ENCODE results near the gene AARS2. TPM values are rescaled to one million over a fixed set of nuclear protein-coding genes. Genes with fewer than 3 reads are reported as not detected.
"Not testable (repeated sequence)": the region's sequence is repeated elsewhere in the genome, so short reads cannot be mapped to it uniquely, and the experiment has no call there.

AARS2 gene
- total and polyA plus RNA-seq, 4 experiments from 2014 or later, result 4.2 to 25.6 (median 16.9) TPM

DNA sequence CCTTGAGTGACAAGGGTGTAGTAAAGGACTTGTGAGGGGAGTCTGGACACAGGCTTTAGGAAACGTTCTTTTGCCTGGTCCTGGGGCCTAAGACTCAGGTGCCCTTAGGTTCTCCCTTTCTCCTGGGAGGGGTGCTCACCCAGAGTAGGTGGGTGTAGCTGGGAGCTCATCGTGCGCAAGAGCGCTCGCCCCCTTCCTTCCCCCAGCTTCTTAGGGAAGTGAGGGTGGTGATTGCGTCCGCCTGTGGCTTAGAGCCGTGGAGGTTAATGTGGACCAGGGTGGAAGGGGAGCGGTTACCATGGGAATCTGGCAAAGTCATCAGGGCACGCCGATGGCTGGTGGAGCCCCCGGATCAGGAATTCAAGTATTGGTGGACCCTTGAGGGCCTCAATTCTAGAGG is 3.3 kb upstream of the AARS2 start:
- intact Hi-C loops (cut with micrococcal nuclease), result no loop called here
- H3K9me3 Mint-ChIP-seq, result peaks cover 0 to 12% (median 1%) of the 10 kb centered on the region in 8 donors
- CTCF ChIA-PET (ENCODE audit: partially characterized antibody), result interaction anchor here (1.4 kb wide), 1 partner anchor 11 kb away, joined by 4 read pairs; no protein-coding TSS in a partner anchor
- Histone ChIP-seq H3K4me3 (ENCODE audit: low read length in 2 of 2) (no peak overlapping the region), H3K4me1 (ENCODE audit: insufficient read depth, low read length) (peaks cover 11% of the 10 kb centered on the region), H3K27ac (ENCODE audit: low read depth, low read length) (no peak overlapping the region), H3K27me3 (ENCODE audit: insufficient read depth, low read length) (peaks cover 9% of the 10 kb centered on the region), H3K9me3 (ENCODE audit: control insufficient read depth in 1 of 2, low read length in 2 of 2) (no peaks in the 10 kb centered on the region), H3K36me3 (ENCODE audit: insufficient read depth, low read length) (peaks cover 1% of the 10 kb centered on the region)
- no peak overlapping the region for H3K27ac Mint-ChIP-seq
- H3K4me1 Mint-ChIP-seq, result peaks cover 5 to 22% (median 16%) of the 10 kb centered on the region in 4 donors
- POLR2A ChIA-PET (ENCODE audit: partially characterized antibody), result no interaction called here
- no peak overlapping the region for H3K4me3 Mint-ChIP-seq
- peaks cover 11 to 30% of the 10 kb centered on the region in 2 donors for H3K27me3 Mint-ChIP-seq
- DNase-seq, result no peak
- peaks cover 3 to 10% of the 10 kb centered on the region in 2 donors for H3K36me3 Mint-ChIP-seq

- peaks cover 5 to 22% (median 17%) of the 10 kb centered on the region in 4 donors for H3K4me1 Mint-ChIP-seq
- intact Hi-C loops (cut with micrococcal nuclease), result no loop called here
- Histone ChIP-seq H3K9me3 (ENCODE audit: control insufficient read depth in 1 of 2, low read length in 2 of 2) (no peaks in the 10 kb centered on the region), H3K4me1 (ENCODE audit: insufficient read depth, low read length) (peaks cover 11% of the 10 kb centered on the region), H3K27me3 (ENCODE audit: insufficient read depth, low read length) (peaks cover 9% of the 10 kb centered on the region), H3K4me3 (ENCODE audit: low read length in 2 of 2) (no peak overlapping the region), H3K36me3 (ENCODE audit: insufficient read depth, low read length) (peaks cover 7% of the 10 kb centered on the region), H3K27ac (ENCODE audit: low read depth, low read length) (no peak overlapping the region)
- H3K27me3 Mint-ChIP-seq, result peaks cover 10 to 29% of the 10 kb centered on the region in 2 donors
- H3K27ac Mint-ChIP-seq, result no peak overlapping the region
- H3K9me3 Mint-ChIP-seq, result peaks cover 0 to 10% (median 1%) of the 10 kb centered on the region in 8 donors
- no peak for DNase-seq
- ChIA-PET CTCF (ENCODE audit: partially characterized antibody) (interaction anchor here (1.1 to 1.4 kb wide), 2 partner anchors 11 to 15 kb away, joined by 3 to 4 read pairs; no protein-coding TSS in a partner anchor), POLR2A (ENCODE audit: partially characterized antibody) (no interaction called here)
- peaks cover 6 to 13% of the 10 kb centered on the region in 2 donors for H3K36me3 Mint-ChIP-seq
- no peak overlapping the region for H3K4me3 Mint-ChIP-seq
Observed at GRCh38 chr6:44315951-44316350, 2.8 kb upstream of the AARS2 start.

DNA sequence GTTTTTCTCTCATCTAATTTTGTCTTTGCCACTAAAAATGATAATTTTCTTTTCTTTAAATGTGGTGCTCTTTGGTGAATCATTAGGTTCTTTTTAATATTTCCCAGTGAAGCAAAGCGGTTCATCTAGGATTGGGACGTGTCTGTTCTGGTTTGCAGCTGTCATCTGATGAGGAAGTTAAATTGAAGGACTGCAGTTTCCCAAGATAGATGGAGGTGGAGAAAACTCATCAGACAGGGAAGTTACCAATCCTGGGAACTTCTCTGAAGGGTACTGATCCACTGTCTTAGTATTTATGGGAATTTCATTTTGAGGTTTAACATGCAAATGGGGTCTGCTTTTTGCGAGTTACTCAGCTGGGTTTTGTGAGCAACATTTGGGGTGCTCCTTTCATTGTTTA is 2.4 kb upstream of the AARS2 start:
- peaks cover 0 to 6% (median under 1%) of the 10 kb centered on the region in 8 donors for H3K9me3 Mint-ChIP-seq
- peaks cover 9% of the 10 kb centered on the region for H3K27me3 ChIP-seq (ENCODE audit: insufficient read depth, low read length)
- intact Hi-C loops (cut with micrococcal nuclease), result no loop called here
- H3K27ac Mint-ChIP-seq, result no peak overlapping the region
- no peaks in the 10 kb centered on the region for H3K9me3 ChIP-seq (ENCODE audit: control insufficient read depth in 1 of 2, low read length in 2 of 2)
- peaks cover 11% of the 10 kb centered on the region for H3K4me1 ChIP-seq (ENCODE audit: insufficient read depth, low read length)
- no peak overlapping the region for H3K4me3 Mint-ChIP-seq
- ChIA-PET POLR2A (ENCODE audit: partially characterized antibody) (no interaction called here), CTCF (ENCODE audit: partially characterized antibody) (interaction anchor here (1.1 to 3.8 kb wide), 3 partner anchors 10 to 48 kb away, joined by 3 to 19 read pairs (median 4); no protein-coding TSS in a partner anchor)
- no peak overlapping the region for H3K27ac ChIP-seq (ENCODE audit: low read depth, low read length)
- no peak for DNase-seq
- H3K36me3 ChIP-seq (ENCODE audit: insufficient read depth, low read length), result peaks cover 11% of the 10 kb centered on the region
- peaks cover 5 to 22% (median 17%) of the 10 kb centered on the region in 4 donors for H3K4me1 Mint-ChIP-seq
- H3K4me3 ChIP-seq (ENCODE audit: low read length in 2 of 2), result no peak overlapping the region
- peaks cover 8 to 17% of the 10 kb centered on the region in 2 donors for H3K36me3 Mint-ChIP-seq
- H3K27me3 Mint-ChIP-seq, result peaks cover 10 to 27% of the 10 kb centered on the region in 2 donors

DNA sequence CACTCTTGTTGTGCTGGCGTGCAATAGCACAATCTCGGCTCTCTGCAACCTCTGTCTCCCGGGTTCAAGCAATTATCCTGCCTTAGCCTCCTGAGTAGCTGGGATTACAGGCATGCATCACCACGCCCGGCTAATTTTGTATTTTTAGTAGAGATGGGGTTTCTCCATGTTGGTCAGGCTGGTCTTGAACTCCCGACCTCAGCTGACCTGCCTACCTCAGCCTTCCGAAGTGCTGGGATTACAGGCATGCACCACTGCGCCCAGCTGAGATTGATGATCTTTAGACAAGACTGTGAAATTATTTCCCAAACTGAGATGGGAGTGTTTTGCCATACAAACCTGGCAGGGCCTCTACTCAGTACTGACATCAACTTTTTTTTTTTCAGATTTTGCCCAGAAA is 1.5 kb upstream of the AARS2 start:
- peaks cover 5 to 28% (median 20%) of the 10 kb centered on the region in 4 donors for H3K4me1 Mint-ChIP-seq
- POLR2A ChIA-PET (ENCODE audit: partially characterized antibody), result interaction anchor here (1.2 to 3.7 kb wide), 2 partner anchors 9 to 68 kb away, joined by 3 to 26 read pairs; partner anchors contain the start of gene HSP90AB1
- H3K4me3 Mint-ChIP-seq; H3K4me3 ChIP-seq (ENCODE audit: low read length in 2 of 2); H3K9me3 Mint-ChIP-seq; DNase-seq; intact Hi-C loops (cut with micrococcal nuclease); H3K27ac Mint-ChIP-seq; H3K27me3 ChIP-seq (ENCODE audit: insufficient read depth, low read length); H3K9me3 ChIP-seq (ENCODE audit: control insufficient read depth in 1 of 2, low read length in 2 of 2); H3K27ac ChIP-seq (ENCODE audit: low read depth, low read length): not testable (repeated sequence)
- H3K27me3 Mint-ChIP-seq, result peaks cover 8 to 20% of the 10 kb centered on the region in 2 donors
- H3K36me3 ChIP-seq (ENCODE audit: insufficient read depth, low read length), result peaks cover 20% of the 10 kb centered on the region
- CTCF ChIA-PET (ENCODE audit: partially characterized antibody), result interaction anchor here (1.2 to 3.8 kb wide), 4 partner anchors 9 to 47 kb away, joined by 3 to 19 read pairs (median 8); no protein-coding TSS in a partner anchor
- H3K36me3 Mint-ChIP-seq, result peaks cover 17 to 25% of the 10 kb centered on the region in 2 donors
- peaks cover 11% of the 10 kb centered on the region for H3K4me1 ChIP-seq (ENCODE audit: insufficient read depth, low read length)

DNA sequence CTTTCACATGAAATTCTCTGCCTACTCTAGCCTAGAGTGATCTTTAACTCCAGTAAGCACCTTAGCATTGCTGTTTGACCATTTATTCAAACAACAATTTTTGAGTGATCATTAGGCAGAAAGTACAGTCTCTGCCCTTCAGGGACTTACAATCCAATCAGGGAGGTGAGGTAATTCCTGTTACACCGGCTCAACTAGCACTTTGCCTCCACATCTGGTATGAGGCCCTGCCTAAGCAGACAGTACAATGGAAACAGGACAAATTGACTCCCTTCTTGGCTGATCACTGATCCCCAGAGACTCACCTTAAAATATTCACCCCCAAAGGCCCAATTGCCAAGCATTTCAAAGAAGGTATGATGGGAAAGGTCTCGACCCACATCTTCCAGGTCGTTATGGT is 1.4 kb downstream of the AARS2 start:
- POLR2A ChIA-PET (ENCODE audit: partially characterized antibody), result interaction anchor here (0.7 to 3.7 kb wide), 2 partner anchors 41 to 65 kb away, joined by 3 to 26 read pairs; partner anchors contain the start of genes HSP90AB1 and TMEM151B
- Histone ChIP-seq H3K36me3 (ENCODE audit: insufficient read depth, low read length) (peaks cover 29% of the 10 kb centered on the region), H3K27me3 (ENCODE audit: insufficient read depth, low read length) (no peaks in the 10 kb centered on the region), H3K4me1 (ENCODE audit: insufficient read depth, low read length) (peaks cover 11% of the 10 kb centered on the region), H3K4me3 (ENCODE audit: low read length in 2 of 2) (no peak overlapping the region), H3K27ac (ENCODE audit: low read depth, low read length) (no peak overlapping the region), H3K9me3 (ENCODE audit: control insufficient read depth in 1 of 2, low read length in 2 of 2) (no peaks in the 10 kb centered on the region)
- Mint-ChIP-seq H3K4me1 (peaks cover 5 to 30% (median 20%) of the 10 kb centered on the region in 4 donors), H3K36me3 (peaks cover 29 to 48% of the 10 kb centered on the region in 2 donors), H3K4me3 (peak overlapping the region; percentile 90 to 98 (median 96)), H3K27me3 (no peaks in the 10 kb centered on the region), H3K27ac (peak overlapping the region in 6 of 7 donors; percentile 37 to 82 (median 70)), H3K9me3 (no peaks in the 10 kb centered on the region)
- no peak for DNase-seq
- intact Hi-C loops (cut with micrococcal nuclease), result loop anchor here (2.0 kb wide), 1 partner anchor 65 kb away; the partner anchor contains the start of gene HSP90AB1
- CTCF ChIA-PET (ENCODE audit: partially characterized antibody), result interaction anchor here (1.3 to 3.8 kb wide), 4 partner anchors 10 to 331 kb away, joined by 3 to 19 read pairs (median 6); no protein-coding TSS in a partner anchor

- POLR2A ChIA-PET (ENCODE audit: partially characterized antibody), result interaction anchor here (0.7 to 3.7 kb wide), 2 partner anchors 41 to 64 kb away, joined by 3 to 26 read pairs; partner anchors contain the start of genes HSP90AB1 and TMEM151B
- peak overlapping the region in 2 of 7 donors; percentile 59 to 82 for H3K27ac Mint-ChIP-seq
- CTCF ChIA-PET (ENCODE audit: partially characterized antibody), result no interaction called here
- H3K4me3 Mint-ChIP-seq, result peak overlapping the region in 7 of 8 donors; percentile 10 to 98 (median 96)
- no peaks in the 10 kb centered on the region for H3K27me3 Mint-ChIP-seq
- Histone ChIP-seq H3K27ac (ENCODE audit: low read depth, low read length) (no peak overlapping the region), H3K4me3 (ENCODE audit: low read length in 2 of 2) (no peak overlapping the region), H3K9me3 (ENCODE audit: control insufficient read depth in 1 of 2, low read length in 2 of 2) (no peaks in the 10 kb centered on the region), H3K4me1 (ENCODE audit: insufficient read depth, low read length) (peaks cover 11% of the 10 kb centered on the region), H3K27me3 (ENCODE audit: insufficient read depth, low read length) (no peaks in the 10 kb centered on the region), H3K36me3 (ENCODE audit: insufficient read depth, low read length) (peaks cover 29% of the 10 kb centered on the region)
- H3K9me3 Mint-ChIP-seq, result no peaks in the 10 kb centered on the region
- H3K36me3 Mint-ChIP-seq, result peaks cover 29 to 51% of the 10 kb centered on the region in 2 donors
- DNase-seq, result no peak
- intact Hi-C loops (cut with micrococcal nuclease), result no loop called here
- peaks cover 5 to 30% (median 20%) of the 10 kb centered on the region in 4 donors for H3K4me1 Mint-ChIP-seq
Observed at GRCh38 chr6:44311304-44311703, 1.8 kb downstream of the AARS2 start.

GRCh38 chr6:44310241-44310640 is 2.9 kb downstream of the AARS2 start:
- Mint-ChIP-seq H3K4me3 (peak overlapping the region in 1 of 8 donors; percentile 5), H3K27me3 (no peaks in the 10 kb centered on the region), H3K36me3 (peaks cover 35 to 59% of the 10 kb centered on the region in 2 donors), H3K27ac (peak overlapping the region in 1 of 7 donors; percentile 50), H3K4me1 (peaks cover 5 to 30% (median 20%) of the 10 kb centered on the region in 4 donors), H3K9me3 (no peaks in the 10 kb centered on the region)
- Histone ChIP-seq H3K4me3 (ENCODE audit: low read length in 2 of 2) (no peak overlapping the region), H3K27me3 (ENCODE audit: insufficient read depth, low read length) (no peaks in the 10 kb centered on the region), H3K9me3 (ENCODE audit: control insufficient read depth in 1 of 2, low read length in 2 of 2) (no peaks in the 10 kb centered on the region), H3K36me3 (ENCODE audit: insufficient read depth, low read length) (peaks cover 37% of the 10 kb centered on the region), H3K4me1 (ENCODE audit: insufficient read depth, low read length) (peaks cover 11% of the 10 kb centered on the region), H3K27ac (ENCODE audit: low read depth, low read length) (no peak overlapping the region)
- CTCF ChIA-PET (ENCODE audit: partially characterized antibody), result no interaction called here
- POLR2A ChIA-PET (ENCODE audit: partially characterized antibody), result no interaction called here
- no peak for DNase-seq
- intact Hi-C loops (cut with micrococcal nuclease), result no loop called here
